ENCODE results near the gene LCNL1. TPM values are rescaled to one million over a fixed set of nuclear protein-coding genes. Genes with fewer than 3 reads are reported as not detected.

Gene LCNL1
- total RNA-seq, 1 experiment from 2014 or later: 0.41 TPM

DNA sequence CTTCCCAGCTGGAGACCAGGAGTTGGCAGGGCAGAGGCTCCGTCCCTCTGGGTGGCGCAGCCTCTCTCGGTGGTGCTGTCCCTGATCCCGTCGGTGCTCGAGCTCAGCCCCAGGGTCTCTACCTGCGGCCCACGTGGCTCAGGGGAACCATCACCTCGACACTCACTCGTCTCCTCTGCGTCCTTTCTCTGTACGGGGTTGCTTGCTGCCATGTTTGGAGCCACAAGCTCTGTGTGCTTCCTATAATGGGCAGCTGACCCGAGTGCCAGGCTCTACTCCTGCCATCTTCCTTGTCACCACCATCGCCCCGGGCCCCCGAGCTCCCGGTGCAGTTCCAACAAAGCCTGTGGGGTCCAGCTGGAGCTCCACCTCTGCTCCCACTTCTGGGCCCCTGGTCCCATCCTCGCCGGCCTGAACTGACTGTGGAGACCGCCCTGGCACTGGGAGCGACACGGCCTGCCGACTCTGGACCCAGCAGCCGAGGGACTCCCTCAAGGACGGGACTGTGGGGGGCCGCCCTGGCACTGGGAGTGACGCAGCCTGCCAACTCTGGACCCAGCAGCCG, 43.3 kb upstream of the LCNL1 start:
- H3K27me3 ChIP-seq (ENCODE audit: insufficient read depth, low read depth): no peaks in the 10 kb centered on the region
- no peak overlapping the region for H3K27ac ChIP-seq
- no TSS peak for BruUV-seq (replicated peaks)
- peaks cover 6% of the 10 kb centered on the region; the same call in 1 of the 2 replicates for H3K4me1 ChIP-seq (replicated peaks; ENCODE audit: insufficient read depth)
- H2AFZ ChIP-seq: no peak overlapping the region
- no peaks in the 10 kb centered on the region; the same call in none of the 2 replicates for H4K20me1 ChIP-seq (ENCODE audit: insufficient read depth)
- H3F3A ChIP-seq (ENCODE audit: insufficient read depth, low read depth): peaks cover 20% of the 10 kb centered on the region; the same call in 1 of the 2 replicates
- TF ChIP-seq, protein P1, sequence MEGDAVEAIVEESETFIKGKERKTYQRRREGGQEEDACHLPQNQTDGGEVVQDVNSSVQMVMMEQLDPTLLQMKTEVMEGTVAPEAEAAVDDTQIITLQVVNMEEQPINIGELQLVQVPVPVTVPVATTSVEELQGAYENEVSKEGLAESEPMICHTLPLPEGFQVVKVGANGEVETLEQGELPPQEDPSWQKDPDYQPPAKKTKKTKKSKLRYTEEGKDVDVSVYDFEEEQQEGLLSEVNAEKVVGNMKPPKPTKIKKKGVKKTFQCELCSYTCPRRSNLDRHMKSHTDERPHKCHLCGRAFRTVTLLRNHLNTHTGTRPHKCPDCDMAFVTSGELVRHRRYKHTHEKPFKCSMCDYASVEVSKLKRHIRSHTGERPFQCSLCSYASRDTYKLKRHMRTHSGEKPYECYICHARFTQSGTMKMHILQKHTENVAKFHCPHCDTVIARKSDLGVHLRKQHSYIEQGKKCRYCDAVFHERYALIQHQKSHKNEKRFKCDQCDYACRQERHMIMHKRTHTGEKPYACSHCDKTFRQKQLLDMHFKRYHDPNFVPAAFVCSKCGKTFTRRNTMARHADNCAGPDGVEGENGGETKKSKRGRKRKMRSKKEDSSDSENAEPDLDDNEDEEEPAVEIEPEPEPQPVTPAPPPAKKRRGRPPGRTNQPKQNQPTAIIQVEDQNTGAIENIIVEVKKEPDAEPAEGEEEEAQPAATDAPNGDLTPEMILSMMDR (conservative IDR thresholded peaks at IDR 0.05): no peak
- no peak for TF ChIP-seq EZH2 (IDR thresholded peaks at IDR 0.05; ENCODE audit: low read depth)
- intact Hi-C loops (cut with micrococcal nuclease; ENCODE audit: unreplicated experiment): no loop called here
- no peak overlapping the region for H3K4me3 ChIP-seq
- no peaks in the 10 kb centered on the region for H3K9me2 ChIP-seq (ENCODE audit: insufficient read depth)
- ChIA-PET CTCF (no interaction called here), POLR2A (ENCODE audit: unreplicated experiment) (no interaction called here)
- peaks cover 7% of the 10 kb centered on the region for H3K36me3 ChIP-seq (ENCODE audit: low read depth)
- H3K9me3 ChIP-seq (ENCODE audit: insufficient read depth, low read depth): no peaks in the 10 kb centered on the region
- no peak for DNase-seq
- peaks cover 18% of the 10 kb centered on the region for H3K79me2 ChIP-seq (ENCODE audit: low read depth)
- H3K4me2 ChIP-seq: no peak overlapping the region

DNA sequence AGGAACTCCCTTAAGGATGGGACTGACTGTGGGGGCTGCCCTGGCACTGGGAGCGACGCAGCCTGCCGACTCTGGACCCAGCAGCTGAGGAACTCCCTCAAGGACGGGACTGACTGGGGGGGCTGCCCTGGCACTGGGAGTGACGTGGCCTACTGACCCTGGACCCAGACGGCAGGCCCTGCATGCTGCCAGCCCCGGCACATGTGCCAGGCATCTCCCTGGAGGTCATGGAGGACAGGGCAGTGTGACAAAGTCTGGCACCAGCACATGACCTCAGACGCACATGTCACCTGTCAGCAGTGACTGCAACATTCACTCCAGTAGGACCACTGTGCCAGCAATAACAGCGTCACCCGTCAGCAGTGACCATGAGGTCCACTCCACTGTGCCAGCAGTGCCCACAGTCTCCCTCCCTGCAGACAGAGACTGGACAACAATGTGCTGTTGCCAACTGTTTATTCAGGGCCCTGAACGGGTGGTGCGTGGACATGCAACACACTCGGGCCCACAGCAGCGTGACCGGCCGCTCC, 42.7 kb upstream of the LCNL1 start:
- Histone ChIP-seq H3K4me2 (no peak overlapping the region), H3K4me3 (no peak overlapping the region), H2AFZ (no peak overlapping the region), H3K36me3 (ENCODE audit: low read depth) (peaks cover 7% of the 10 kb centered on the region), H3K27ac (no peak overlapping the region), H3K4me1 (replicated peaks; ENCODE audit: insufficient read depth) (peaks cover 6% of the 10 kb centered on the region; the same call in 1 of the 2 replicates), H4K20me1 (ENCODE audit: insufficient read depth) (no peaks in the 10 kb centered on the region; the same call in none of the 2 replicates), H3K9me2 (ENCODE audit: insufficient read depth) (no peaks in the 10 kb centered on the region), H3K9me3 (ENCODE audit: insufficient read depth, low read depth) (no peaks in the 10 kb centered on the region), H3F3A (ENCODE audit: insufficient read depth, low read depth) (peaks cover 20% of the 10 kb centered on the region; the same call in 1 of the 2 replicates), H3K27me3 (ENCODE audit: insufficient read depth, low read depth) (no peaks in the 10 kb centered on the region), H3K79me2 (ENCODE audit: low read depth) (peaks cover 18% of the 10 kb centered on the region)
- intact Hi-C loops (cut with micrococcal nuclease; ENCODE audit: unreplicated experiment): loop anchor here (5.0 kb wide), 1 partner anchor 58 kb away; no protein-coding TSS in a partner anchor
- POLR2A ChIA-PET (ENCODE audit: unreplicated experiment): no interaction called here
- no TSS peak for BruUV-seq (replicated peaks)
- TF ChIP-seq, protein P1 (conservative IDR thresholded peaks at IDR 0.05): no peak
- TF ChIP-seq EZH2 (IDR thresholded peaks at IDR 0.05; ENCODE audit: low read depth): no peak
- CTCF ChIA-PET: no interaction called here
- DNase-seq: no peak

DNA sequence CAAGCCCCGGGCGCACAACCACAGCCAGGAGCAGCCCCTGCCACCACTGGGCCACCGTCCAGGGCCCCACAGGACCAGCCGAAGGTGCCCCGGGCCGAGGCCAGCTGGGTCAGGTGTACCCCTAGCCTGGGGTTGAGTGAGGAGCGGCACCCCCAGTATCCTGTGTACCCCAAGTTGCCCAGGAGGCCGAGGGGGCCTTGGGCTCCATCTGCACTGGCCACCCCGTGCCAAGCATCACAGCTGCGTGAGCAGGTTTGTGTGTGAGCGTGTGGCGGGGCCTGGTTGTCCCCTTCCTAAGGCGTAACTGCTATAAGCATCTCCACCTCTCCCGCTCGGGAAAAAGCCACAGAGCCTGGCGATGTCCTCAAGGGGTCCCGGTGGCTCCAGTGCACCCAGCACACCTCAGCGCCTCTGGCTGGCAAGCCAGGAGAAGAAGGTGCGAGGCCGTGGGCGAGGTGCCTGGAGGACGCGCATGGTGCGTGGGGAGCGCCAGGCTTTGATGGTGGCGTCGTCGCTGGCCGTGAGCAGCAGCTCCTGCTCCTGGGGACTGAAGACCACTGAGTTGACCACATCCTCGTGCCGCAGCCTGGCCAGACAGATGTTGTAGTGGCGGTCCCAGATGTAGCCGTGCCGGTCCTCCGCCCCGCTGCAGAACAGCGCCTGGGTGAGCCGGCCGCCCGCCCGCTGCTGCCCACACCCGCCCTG, 42.1 kb upstream of the LCNL1 start:
- Histone ChIP-seq H3K27ac (no peak overlapping the region), H3K4me3 (no peak overlapping the region), H3K27me3 (ENCODE audit: insufficient read depth, low read depth) (no peaks in the 10 kb centered on the region), H3K36me3 (ENCODE audit: low read depth) (peaks cover 7% of the 10 kb centered on the region), H4K20me1 (ENCODE audit: insufficient read depth) (no peaks in the 10 kb centered on the region; the same call in none of the 2 replicates), H3K79me2 (ENCODE audit: low read depth) (peaks cover 18% of the 10 kb centered on the region), H2AFZ (no peak overlapping the region), H3K9me3 (ENCODE audit: insufficient read depth, low read depth) (no peaks in the 10 kb centered on the region), H3K4me1 (replicated peaks; ENCODE audit: insufficient read depth) (peaks cover 6% of the 10 kb centered on the region; the same call in 1 of the 2 replicates), H3F3A (ENCODE audit: insufficient read depth, low read depth) (peaks cover 20% of the 10 kb centered on the region; the same call in 1 of the 2 replicates), H3K4me2 (no peak overlapping the region), H3K9me2 (ENCODE audit: insufficient read depth) (no peaks in the 10 kb centered on the region)
- no peak for TF ChIP-seq EZH2 (IDR thresholded peaks at IDR 0.05; ENCODE audit: low read depth)
- TF ChIP-seq, protein P1 (conservative IDR thresholded peaks at IDR 0.05): no peak
- no TSS peak for BruUV-seq (replicated peaks)
- POLR2A ChIA-PET (ENCODE audit: unreplicated experiment): no interaction called here
- CTCF ChIA-PET: no interaction called here
- intact Hi-C loops (cut with micrococcal nuclease; ENCODE audit: unreplicated experiment): loop anchor here (5.0 kb wide), 1 partner anchor 58 kb away; no protein-coding TSS in a partner anchor
- DNase-seq: no peak
